Panc1 (cell line): ENCODE results near the gene PDPK1. TPM values are rescaled to one million over a fixed set of nuclear protein-coding genes. Genes with fewer than 3 reads are reported as not detected.

Experiments
- ATAC-seq: fragments of 200-7000 bp; cut with Tn5 transposase; 2 replicates; pipeline ENCODE4 v1.9.1; 2020; ENCODE audit warnings: mild to moderate bottlenecking, moderate library complexity
- BruUV-seq: library from RNA; stranded (reverse); fragments of 400-500 nt; replicated peaks from 2 replicates; lab custom pipeline; 2021; lab: Mats Ljungman, UMichigan
- CTCF ChIA-PET: fragments of 300-600 bp; sonication (Branson Sonifier 250); formaldehyde crosslinking; loops from one replicate; lab custom pipeline; 2022; ENCODE audit warnings: antibody characterized with exemption; lab: Charles Lee
- POLR2A ChIA-PET: fragments of 300-600 bp; sonication (Branson Sonifier 250); formaldehyde crosslinking; loops from one replicate; lab custom pipeline; 2022; ENCODE audit warnings: antibody characterized with exemption; lab: Charles Lee
- DNase-seq: peaks from one replicate; pipeline ENCODE4 v3.0.0-alpha.2; 2010; ENCODE audit warnings: low read depth, low spot score
- H3K27ac ChIP-seq: 2 replicates; pipeline ENCODE4 v1.5.1; 2011; ENCODE audit warnings: mild to moderate bottlenecking, low read length, inconsistent platforms
- H3K27me3 ChIP-seq: fragments of 200-500 bp; sonication (Bioruptor generic); 2 replicates; pipeline ENCODE4 v1.6.0; 2014; ENCODE audit warnings: low read length, inconsistent platforms; ENCODE audit not compliant: control insufficient read depth, insufficient read depth
- H3K36me3 ChIP-seq: fragments of 200-500 bp; sonication (Bioruptor generic); 2 replicates; pipeline ENCODE4 v1.5.1; 2014; ENCODE audit warnings: inconsistent platforms, mild to moderate bottlenecking, low read length, moderate library complexity; ENCODE audit not compliant: control insufficient read depth, insufficient read depth
- H3K4me1 ChIP-seq: 2 replicates; pipeline ENCODE4 v1.5.1; 2011; ENCODE audit warnings: inconsistent platforms, mild to moderate bottlenecking, low read length, moderate library complexity; ENCODE audit not compliant: control insufficient read depth, insufficient read depth
- H3K4me3 ChIP-seq, 2 experiments: 2 replicates each; pipeline ENCODE4 v1.5.1; 2011 to 2012; ENCODE audit warnings: low read depth in 2 of 2, low read length in 2 of 2, mild to moderate bottlenecking in 2 of 2, inconsistent platforms in 1 of 2, moderate library complexity in 1 of 2
- H3K9me3 ChIP-seq: fragments of 200-500 bp; sonication (Bioruptor generic); 2 replicates; pipeline ENCODE4 v1.5.1; 2014; ENCODE audit warnings: low read depth, mild to moderate bottlenecking, inconsistent platforms, low read length, moderate library complexity; ENCODE audit not compliant: control insufficient read depth, insufficient read depth
- POLR2AphosphoS5 ChIP-seq: IDR thresholded peaks from 2 replicates; pipeline ENCODE4 v1.6.1; 2012; ENCODE audit warnings: mild to moderate bottlenecking, low read depth, low read length, moderate library complexity
- SIN3A ChIP-seq: IDR thresholded peaks from 2 replicates; pipeline ENCODE4 v1.6.1; 2012; ENCODE audit warnings: low read depth, mild to moderate bottlenecking, low read length, moderate library complexity, borderline replicate concordance; ENCODE audit not compliant: insufficient read depth
- TCF7L2 ChIP-seq: IDR thresholded peaks from 2 replicates; pipeline ENCODE4 v1.6.1; 2011; ENCODE audit warnings: mild to moderate bottlenecking, low read depth, low read length, inconsistent platforms
- in situ Hi-C: cut with HindIII; loops from 2 replicates; pipeline ENCODE4 v1.10.0; 2016; ENCODE audit warnings: low sequenced_read_pairs, low pct_unique_long_range_greater_than_20kb
- intact Hi-C: fragments of 100-400 bp; cut with micrococcal nuclease; formaldehyde crosslinking; loops from one replicate; pipeline ENCODE4 v1.10.0; 2022; ENCODE audit not compliant: unreplicated experiment
- total RNA-seq: library from RNA; stranded (reverse); gene quantifications from one replicate; pipeline ENCODE4 v1.2.1, GENCODE V29; 2021; ENCODE audit not compliant: unreplicated experiment
- TF ChIP-seq, protein P1 (sequence below), 2 experiments: IDR thresholded peaks; 2 replicates each; pipeline ENCODE4 v1.6.1; 2011 to 2012; ENCODE audit warnings: low read depth in 2 of 2, control low read depth in 1 of 2, low read length in 1 of 2, mild to moderate bottlenecking in 1 of 2, moderate library complexity in 1 of 2; ENCODE audit not compliant: insufficient read depth in 1 of 2
- TF ChIP-seq, protein P2 (sequence below): fragments of 450-650 bp; IDR thresholded peaks from 2 replicates; pipeline ENCODE4 v1.5.1; 2017; ENCODE audit warnings: mild to moderate bottlenecking

The PDPK1 gene
- total RNA-seq, 1 experiment from 2014 or later: 43.2 TPM

DNA sequence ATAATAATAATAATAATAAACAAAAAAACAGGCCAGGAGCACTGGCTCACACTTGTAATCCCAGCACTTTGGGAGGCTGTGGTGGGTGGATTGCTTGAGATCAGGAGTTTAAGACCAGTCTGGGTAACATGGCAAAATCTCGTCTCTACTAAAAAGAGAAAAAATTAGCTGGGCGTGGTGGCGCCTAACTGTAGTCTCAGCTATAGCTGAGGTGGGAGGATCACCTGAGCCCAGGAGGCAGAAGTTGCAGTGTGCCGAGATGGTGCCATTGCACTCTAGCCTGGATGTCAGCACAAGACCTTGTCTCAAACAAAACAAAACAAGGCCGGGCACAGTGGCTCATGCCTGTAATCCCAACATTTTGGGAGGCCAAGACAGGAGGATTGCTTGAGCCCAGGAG, 42.8 kb upstream of the PDPK1 start:
- DNase-seq (no peak), ATAC-seq (no peak)
- no peaks in the 10 kb centered on the region for H3K36me3 ChIP-seq
- POLR2A ChIA-PET: no interaction called here
- no peaks in the 10 kb centered on the region for H3K9me3 ChIP-seq
- no peak overlapping the region for H3K4me3 ChIP-seq
- H3K27me3 ChIP-seq: no peaks in the 10 kb centered on the region
- BruUV-seq: no TSS peak
- no peak overlapping the region for H3K27ac ChIP-seq
- intact Hi-C loops: no loop called here
- in situ Hi-C loops: no loop called here
- CTCF ChIA-PET: no interaction called here
- no peaks in the 10 kb centered on the region for H3K4me1 ChIP-seq
- TF ChIP-seq SIN3A (no peak), TCF7L2 (no peak), POLR2AphosphoS5 (no peak)
- TF ChIP-seq, protein P1, sequence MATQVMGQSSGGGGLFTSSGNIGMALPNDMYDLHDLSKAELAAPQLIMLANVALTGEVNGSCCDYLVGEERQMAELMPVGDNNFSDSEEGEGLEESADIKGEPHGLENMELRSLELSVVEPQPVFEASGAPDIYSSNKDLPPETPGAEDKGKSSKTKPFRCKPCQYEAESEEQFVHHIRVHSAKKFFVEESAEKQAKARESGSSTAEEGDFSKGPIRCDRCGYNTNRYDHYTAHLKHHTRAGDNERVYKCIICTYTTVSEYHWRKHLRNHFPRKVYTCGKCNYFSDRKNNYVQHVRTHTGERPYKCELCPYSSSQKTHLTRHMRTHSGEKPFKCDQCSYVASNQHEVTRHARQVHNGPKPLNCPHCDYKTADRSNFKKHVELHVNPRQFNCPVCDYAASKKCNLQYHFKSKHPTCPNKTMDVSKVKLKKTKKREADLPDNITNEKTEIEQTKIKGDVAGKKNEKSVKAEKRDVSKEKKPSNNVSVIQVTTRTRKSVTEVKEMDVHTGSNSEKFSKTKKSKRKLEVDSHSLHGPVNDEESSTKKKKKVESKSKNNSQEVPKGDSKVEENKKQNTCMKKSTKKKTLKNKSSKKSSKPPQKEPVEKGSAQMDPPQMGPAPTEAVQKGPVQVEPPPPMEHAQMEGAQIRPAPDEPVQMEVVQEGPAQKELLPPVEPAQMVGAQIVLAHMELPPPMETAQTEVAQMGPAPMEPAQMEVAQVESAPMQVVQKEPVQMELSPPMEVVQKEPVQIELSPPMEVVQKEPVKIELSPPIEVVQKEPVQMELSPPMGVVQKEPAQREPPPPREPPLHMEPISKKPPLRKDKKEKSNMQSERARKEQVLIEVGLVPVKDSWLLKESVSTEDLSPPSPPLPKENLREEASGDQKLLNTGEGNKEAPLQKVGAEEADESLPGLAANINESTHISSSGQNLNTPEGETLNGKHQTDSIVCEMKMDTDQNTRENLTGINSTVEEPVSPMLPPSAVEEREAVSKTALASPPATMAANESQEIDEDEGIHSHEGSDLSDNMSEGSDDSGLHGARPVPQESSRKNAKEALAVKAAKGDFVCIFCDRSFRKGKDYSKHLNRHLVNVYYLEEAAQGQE (IDR thresholded peaks at IDR 0.05; ENCODE audit: insufficient read depth in 1 of 2, low read depth in 2 of 2, low read length in 1 of 2): no peak
- TF ChIP-seq, protein P2, sequence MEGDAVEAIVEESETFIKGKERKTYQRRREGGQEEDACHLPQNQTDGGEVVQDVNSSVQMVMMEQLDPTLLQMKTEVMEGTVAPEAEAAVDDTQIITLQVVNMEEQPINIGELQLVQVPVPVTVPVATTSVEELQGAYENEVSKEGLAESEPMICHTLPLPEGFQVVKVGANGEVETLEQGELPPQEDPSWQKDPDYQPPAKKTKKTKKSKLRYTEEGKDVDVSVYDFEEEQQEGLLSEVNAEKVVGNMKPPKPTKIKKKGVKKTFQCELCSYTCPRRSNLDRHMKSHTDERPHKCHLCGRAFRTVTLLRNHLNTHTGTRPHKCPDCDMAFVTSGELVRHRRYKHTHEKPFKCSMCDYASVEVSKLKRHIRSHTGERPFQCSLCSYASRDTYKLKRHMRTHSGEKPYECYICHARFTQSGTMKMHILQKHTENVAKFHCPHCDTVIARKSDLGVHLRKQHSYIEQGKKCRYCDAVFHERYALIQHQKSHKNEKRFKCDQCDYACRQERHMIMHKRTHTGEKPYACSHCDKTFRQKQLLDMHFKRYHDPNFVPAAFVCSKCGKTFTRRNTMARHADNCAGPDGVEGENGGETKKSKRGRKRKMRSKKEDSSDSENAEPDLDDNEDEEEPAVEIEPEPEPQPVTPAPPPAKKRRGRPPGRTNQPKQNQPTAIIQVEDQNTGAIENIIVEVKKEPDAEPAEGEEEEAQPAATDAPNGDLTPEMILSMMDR: no peak

DNA sequence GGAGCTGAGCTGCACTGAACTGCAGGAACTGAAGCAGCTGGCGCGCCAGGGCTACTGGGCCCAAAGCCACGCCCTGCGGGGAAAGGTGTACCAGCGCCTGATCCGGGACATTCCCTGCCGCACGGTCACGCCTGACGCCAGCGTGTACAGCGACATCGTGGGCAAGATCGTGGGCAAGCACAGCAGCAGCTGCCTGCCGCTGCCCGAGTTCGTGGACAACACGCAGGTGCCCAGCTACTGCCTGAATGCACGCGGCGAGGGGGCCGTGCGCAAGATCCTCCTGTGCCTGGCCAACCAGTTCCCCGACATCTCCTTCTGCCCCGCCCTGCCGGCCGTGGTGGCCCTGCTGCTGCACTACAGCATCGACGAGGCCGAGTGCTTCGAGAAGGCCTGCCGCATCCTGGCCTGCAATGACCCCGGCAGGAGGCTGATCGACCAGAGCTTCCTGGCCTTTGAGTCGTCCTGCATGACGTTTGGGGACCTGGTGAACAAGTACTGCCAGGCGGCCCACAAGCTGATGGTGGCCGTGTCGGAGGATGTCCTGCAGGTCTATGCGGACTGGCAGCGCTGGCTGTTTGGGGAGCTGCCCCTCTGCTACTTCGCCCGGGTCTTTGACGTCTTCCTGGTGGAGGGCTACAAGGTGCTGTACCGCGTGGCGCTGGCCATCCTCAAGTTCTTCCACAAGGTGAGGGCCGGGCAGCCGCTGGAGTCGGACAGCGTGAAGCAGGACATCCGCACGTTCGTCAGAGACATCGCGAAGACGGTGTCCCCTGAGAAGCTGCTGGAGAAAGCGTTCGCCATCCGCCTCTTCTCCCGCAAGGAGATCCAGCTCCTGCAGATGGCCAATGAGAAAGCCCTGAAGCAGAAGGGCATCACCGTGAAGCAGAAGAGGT, 41.4 kb upstream of the PDPK1 start:
- no peak overlapping the region for H3K4me3 ChIP-seq
- TF ChIP-seq, protein P1 (IDR thresholded peaks at IDR 0.05; ENCODE audit: insufficient read depth in 1 of 2, low read depth in 2 of 2, low read length in 1 of 2): no peak
- TF ChIP-seq, protein P2: no peak
- TF ChIP-seq SIN3A: no peak
- TF ChIP-seq POLR2AphosphoS5: no peak
- TF ChIP-seq TCF7L2: no peak
- in situ Hi-C loops (no loop called here), intact Hi-C loops (no loop called here)
- H3K27ac ChIP-seq: no peak overlapping the region
- no peaks in the 10 kb centered on the region for H3K36me3 ChIP-seq
- peaks cover 7% of the 10 kb centered on the region for H3K4me1 ChIP-seq
- no peaks in the 10 kb centered on the region for H3K27me3 ChIP-seq
- DNase-seq (no peak), ATAC-seq (no peak)
- CTCF ChIA-PET: no interaction called here
- POLR2A ChIA-PET: no interaction called here
- no TSS peak for BruUV-seq
- H3K9me3 ChIP-seq: no peaks in the 10 kb centered on the region
